Right atrium auricular region (tissue), 2 donors: ENCODE data around the gene MPPED1. TPM values are rescaled to one million over a fixed set of nuclear protein-coding genes. Genes with fewer than 3 reads are reported as not detected.

ENCODE experiments used
- DNase-seq: peaks from one replicate; pipeline ENCODE4 v3.0.0-alpha.2; 2019; ENCODE audit warnings: low spot score
- H3K27ac ChIP-seq, 2 donors: fragments of 200-600 bp; sonication (generic); 1 replicate in 1 of 2; 2 replicates in 1 of 2; pipeline ENCODE4 v1.5.1; 2016 to 2019
- H3K27me3 ChIP-seq, 2 donors: fragments of 200-600 bp; sonication (generic); one replicate each; pipeline versions ENCODE4 v1.5.1 to v1.6.0; 2017 to 2019
- H3K36me3 ChIP-seq: fragments of 200-600 bp; sonication (generic); one replicate; pipeline ENCODE4 v1.5.1; 2016
- H3K4me1 ChIP-seq, 2 donors: fragments of 200-600 bp; sonication (generic); one replicate each; pipeline versions ENCODE4 v1.5.1 to v1.6.0; 2017 to 2019
- H3K4me3 ChIP-seq, 2 donors: fragments of 200-600 bp; sonication (generic); 1 replicate in 1 of 2; 2 replicates in 1 of 2; pipeline ENCODE4 v1.5.1; 2017 to 2019; ENCODE audit warnings: mild to moderate bottlenecking in 1 of 2, moderate library complexity in 1 of 2
- H3K9me3 ChIP-seq, 2 donors: fragments of 200-600 bp; sonication (generic); one replicate each; pipeline ENCODE4 v1.5.1; 2019
- total RNA-seq, 2 donors: library from RNA; depleted of rRNA; stranded (reverse); fragments of >200 nt; gene quantifications; one replicate each; pipeline ENCODE4 v1.1.0, GENCODE V29; 2016
- TF ChIP-seq, protein P1 (sequence below), 2 donors: fragments of 200-600 bp; sonication (generic); IDR thresholded peaks; one replicate each; pipeline ENCODE4 v1.5.1; 2019; ENCODE audit warnings: antibody characterized with exemption in 2 of 2

The MPPED1 gene
- total RNA-seq, 2 donors from 2014 or later = not detected

DNA sequence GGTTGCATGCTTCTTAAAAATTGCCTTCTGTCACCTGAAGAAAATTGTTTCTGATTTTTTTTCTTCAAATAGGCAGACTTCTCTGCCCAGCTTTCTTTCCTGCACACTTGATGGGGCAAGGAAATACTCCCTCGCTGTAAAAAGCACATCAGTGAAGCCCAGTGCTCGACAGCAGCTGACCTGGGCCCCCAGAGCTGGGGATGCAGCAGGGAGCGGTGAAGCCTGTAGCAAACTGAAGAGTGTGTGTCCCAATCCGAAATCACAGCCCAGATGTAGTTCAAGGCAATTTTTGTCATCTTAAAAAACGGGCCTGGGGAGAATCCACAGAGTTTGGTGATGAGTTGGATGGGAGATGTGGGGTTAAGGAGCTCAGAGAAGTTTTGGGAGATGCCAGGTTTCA is 27.0 kb upstream of the MPPED1 start:
- Histone ChIP-seq H3K27ac (no peak overlapping the region), H3K27me3 (no peaks in the 10 kb centered on the region), H3K4me3 (no peak overlapping the region), H3K9me3 (no peaks in the 10 kb centered on the region), H3K36me3 (no peaks in the 10 kb centered on the region), H3K4me1 (no peaks in the 10 kb centered on the region)
- TF ChIP-seq, protein P1, sequence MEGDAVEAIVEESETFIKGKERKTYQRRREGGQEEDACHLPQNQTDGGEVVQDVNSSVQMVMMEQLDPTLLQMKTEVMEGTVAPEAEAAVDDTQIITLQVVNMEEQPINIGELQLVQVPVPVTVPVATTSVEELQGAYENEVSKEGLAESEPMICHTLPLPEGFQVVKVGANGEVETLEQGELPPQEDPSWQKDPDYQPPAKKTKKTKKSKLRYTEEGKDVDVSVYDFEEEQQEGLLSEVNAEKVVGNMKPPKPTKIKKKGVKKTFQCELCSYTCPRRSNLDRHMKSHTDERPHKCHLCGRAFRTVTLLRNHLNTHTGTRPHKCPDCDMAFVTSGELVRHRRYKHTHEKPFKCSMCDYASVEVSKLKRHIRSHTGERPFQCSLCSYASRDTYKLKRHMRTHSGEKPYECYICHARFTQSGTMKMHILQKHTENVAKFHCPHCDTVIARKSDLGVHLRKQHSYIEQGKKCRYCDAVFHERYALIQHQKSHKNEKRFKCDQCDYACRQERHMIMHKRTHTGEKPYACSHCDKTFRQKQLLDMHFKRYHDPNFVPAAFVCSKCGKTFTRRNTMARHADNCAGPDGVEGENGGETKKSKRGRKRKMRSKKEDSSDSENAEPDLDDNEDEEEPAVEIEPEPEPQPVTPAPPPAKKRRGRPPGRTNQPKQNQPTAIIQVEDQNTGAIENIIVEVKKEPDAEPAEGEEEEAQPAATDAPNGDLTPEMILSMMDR (IDR thresholded peaks at IDR 0.05) = no peak
- DNase-seq = no peak

- no peaks in the 10 kb centered on the region for H3K27me3 ChIP-seq
- no peak overlapping the region for H3K27ac ChIP-seq
- no peak overlapping the region for H3K4me3 ChIP-seq
- TF ChIP-seq, protein P1 (IDR thresholded peaks at IDR 0.05) = peak; percentile 47 to 93
- no peaks in the 10 kb centered on the region for H3K9me3 ChIP-seq
- H3K36me3 ChIP-seq = no peaks in the 10 kb centered on the region
- DNase-seq = peak; percentile 78
- no peaks in the 10 kb centered on the region for H3K4me1 ChIP-seq
Measured at GRCh38 chr22:43385770-43386641, 25.8 kb upstream of the MPPED1 start.

DNA sequence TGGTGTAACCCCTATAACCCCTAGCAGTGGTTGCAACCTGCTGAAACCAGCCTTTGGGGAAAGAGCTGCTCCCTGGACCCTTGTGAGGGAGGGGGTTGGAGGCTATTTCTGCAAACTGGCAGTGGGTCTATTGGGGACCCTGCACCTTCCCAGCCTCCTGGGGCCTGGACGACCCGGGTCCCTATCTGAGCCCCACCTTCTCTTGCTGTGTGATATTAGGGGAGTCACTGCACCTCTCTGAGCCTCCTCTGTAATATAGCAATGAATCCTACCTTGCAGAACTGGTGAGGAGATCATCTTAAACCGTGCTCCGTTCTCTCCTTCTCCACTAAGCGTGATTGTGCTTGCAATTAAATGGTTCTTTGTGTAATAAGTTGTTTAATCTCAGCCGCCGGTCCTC is 24.0 kb upstream of the MPPED1 start:
- Histone ChIP-seq H3K27me3 (no peaks in the 10 kb centered on the region), H3K9me3 (no peaks in the 10 kb centered on the region), H3K4me1 (no peaks in the 10 kb centered on the region), H3K4me3 (no peak overlapping the region), H3K36me3 (no peaks in the 10 kb centered on the region), H3K27ac (no peak overlapping the region)
- TF ChIP-seq, protein P1 (IDR thresholded peaks at IDR 0.05) = no peak
- DNase-seq = no peak

DNA sequence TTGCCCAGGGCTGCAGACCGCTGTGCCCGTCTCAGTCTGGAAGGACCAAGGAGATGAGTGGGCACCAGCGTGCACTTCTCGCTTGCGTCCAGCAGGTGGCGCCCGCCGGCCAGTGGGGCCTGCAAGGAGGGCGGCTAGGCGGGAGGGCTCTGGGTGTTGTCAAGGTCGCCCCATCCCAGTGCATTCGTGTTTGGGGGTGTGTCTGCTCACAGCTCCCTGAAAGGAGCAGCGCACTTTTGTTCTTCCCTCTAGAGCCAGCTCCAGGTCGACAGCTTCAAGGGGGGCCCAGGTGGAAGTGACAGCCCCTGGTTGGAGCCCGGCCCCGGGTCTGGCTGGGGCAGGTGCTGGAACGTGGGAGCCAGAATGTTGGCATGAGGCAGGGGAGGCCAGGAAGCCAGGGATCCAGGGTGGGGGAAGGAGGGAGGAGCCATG is 23.4 kb upstream of the MPPED1 start:
- Histone ChIP-seq H3K4me3 (no peak overlapping the region), H3K27me3 (no peaks in the 10 kb centered on the region), H3K9me3 (no peaks in the 10 kb centered on the region), H3K27ac (no peak overlapping the region), H3K4me1 (no peaks in the 10 kb centered on the region), H3K36me3 (no peaks in the 10 kb centered on the region)
- TF ChIP-seq, protein P1 (IDR thresholded peaks at IDR 0.05) = peak; percentile 99
- peak; percentile 77 for DNase-seq

DNA sequence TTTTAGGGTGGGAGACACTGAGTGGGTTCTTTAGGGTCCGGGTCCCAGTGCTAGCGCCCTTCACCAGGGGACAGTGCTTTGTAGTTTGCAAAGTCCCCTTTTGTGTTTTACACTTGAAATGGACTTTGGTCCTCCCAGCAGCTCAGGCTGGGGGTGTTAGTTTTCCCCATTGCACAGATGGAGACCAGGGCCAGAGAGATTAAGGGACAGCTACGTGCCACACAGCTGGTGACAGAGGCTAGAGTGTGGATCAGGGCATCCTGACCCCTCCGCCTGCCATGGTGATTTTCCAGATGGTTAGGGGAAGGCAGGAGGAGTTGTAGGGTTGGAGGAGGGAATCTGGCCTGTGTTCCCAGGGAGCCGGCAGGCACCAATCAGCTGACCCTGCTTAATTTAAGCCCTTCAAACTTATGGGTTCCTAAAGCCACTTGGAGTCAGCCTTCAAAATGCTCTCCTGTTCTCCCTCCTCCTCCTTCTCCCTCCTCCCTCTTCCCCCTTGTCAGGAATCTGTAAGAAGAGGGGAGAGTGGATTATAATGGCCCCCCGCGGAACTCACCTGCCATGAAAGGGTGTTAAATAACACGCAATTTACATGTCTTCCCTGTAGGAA is 22.5 kb upstream of the MPPED1 start:
- H3K27me3 ChIP-seq = no peaks in the 10 kb centered on the region
- H3K4me1 ChIP-seq = no peaks in the 10 kb centered on the region
- TF ChIP-seq, protein P1 (IDR thresholded peaks at IDR 0.05) = no peak
- no peak overlapping the region for H3K4me3 ChIP-seq
- H3K27ac ChIP-seq = no peak overlapping the region
- no peak for DNase-seq
- no peaks in the 10 kb centered on the region for H3K9me3 ChIP-seq
- no peaks in the 10 kb centered on the region for H3K36me3 ChIP-seq
